ENCODE measurements around the gene SLC5A2.
A peak's percentile ranks its signal among the peaks of the same experiment; 100 is the strongest.

Gene SLC5A2

DNA sequence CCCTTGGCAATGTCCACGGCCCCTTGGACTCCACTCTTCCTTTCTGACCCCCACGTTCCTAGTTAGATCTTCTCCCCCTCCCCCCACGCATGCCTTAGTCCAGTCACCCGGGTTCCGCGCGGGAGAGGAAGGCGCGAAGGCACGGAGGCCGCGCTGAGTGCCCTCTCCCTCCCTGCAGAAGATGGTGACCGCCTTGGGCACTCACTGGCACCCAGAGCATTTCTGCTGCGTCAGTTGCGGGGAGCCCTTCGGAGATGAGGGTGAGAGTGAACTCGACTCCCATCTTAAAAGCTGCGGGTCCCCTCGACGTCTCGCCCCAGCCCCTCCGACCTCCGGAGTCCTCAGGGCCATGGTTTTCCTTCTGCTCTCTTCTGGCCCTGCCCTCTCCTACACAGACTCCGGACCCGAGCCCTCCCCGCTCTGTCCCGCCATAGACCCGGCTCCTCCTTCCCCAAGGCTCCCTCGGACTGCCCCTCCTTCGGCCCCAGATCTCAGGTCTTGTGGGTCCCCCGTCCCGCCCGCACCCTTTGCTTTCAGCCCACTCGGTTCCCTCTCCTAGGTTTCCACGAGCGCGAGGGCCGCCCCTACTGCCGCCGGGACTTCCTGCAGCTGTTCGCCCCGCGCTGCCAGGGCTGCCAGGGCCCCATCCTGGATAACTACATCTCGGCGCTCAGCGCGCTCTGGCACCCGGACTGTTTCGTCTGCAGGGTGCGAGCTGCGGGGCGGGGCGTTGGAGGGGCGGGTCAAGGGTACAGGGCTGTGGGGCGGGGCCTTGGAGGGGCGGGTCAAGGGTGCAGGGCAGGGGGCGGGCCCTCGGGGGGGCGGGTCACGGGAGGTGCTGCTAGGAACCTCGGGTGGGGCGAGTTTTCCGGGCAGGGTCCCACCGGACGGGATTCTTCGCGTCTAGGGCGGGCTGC lies 6.4 kb upstream of the SLC5A2 start:
- Histone ChIP-seq H4K20me1 (ENCODE audit: insufficient read depth, low read length) (no peaks in the 10 kb centered on the region), H3K9ac (ENCODE audit: low read length) (0 out of 2 replicates have a peak overlapping the region, but pooled peaks have one; percentile 16), H3K4me1 (ENCODE audit: low read length) (no peaks in the 10 kb centered on the region), H3K4me3 (ENCODE audit: low read length) (peak overlapping the region; percentile 63), H3F3A (ENCODE audit: insufficient read depth, low read length) (no peaks in the 10 kb centered on the region), H3K27me3 (replicated peaks; ENCODE audit: insufficient read depth, low read length) (peaks cover 30% of the 10 kb centered on the region), H2AFZ (ENCODE audit: low read length) (peak overlapping the region; percentile 81), H3K4me2 (ENCODE audit: low read depth, low read length) (peak overlapping the region; percentile 91), H3K9me3 (replicated peaks; ENCODE audit: insufficient read depth, low read length) (no peaks in the 10 kb centered on the region), H3K27ac (ENCODE audit: low read length) (no peak overlapping the region), H3K36me3 (replicated peaks; ENCODE audit: insufficient read depth, low read length) (no peaks in the 10 kb centered on the region), H3K79me2 (ENCODE audit: low read length) (no peaks in the 10 kb centered on the region), H3K9me2 (replicated peaks; ENCODE audit: insufficient read depth, low read length) (no peaks in the 10 kb centered on the region)
- TF ChIP-seq, protein P1, sequence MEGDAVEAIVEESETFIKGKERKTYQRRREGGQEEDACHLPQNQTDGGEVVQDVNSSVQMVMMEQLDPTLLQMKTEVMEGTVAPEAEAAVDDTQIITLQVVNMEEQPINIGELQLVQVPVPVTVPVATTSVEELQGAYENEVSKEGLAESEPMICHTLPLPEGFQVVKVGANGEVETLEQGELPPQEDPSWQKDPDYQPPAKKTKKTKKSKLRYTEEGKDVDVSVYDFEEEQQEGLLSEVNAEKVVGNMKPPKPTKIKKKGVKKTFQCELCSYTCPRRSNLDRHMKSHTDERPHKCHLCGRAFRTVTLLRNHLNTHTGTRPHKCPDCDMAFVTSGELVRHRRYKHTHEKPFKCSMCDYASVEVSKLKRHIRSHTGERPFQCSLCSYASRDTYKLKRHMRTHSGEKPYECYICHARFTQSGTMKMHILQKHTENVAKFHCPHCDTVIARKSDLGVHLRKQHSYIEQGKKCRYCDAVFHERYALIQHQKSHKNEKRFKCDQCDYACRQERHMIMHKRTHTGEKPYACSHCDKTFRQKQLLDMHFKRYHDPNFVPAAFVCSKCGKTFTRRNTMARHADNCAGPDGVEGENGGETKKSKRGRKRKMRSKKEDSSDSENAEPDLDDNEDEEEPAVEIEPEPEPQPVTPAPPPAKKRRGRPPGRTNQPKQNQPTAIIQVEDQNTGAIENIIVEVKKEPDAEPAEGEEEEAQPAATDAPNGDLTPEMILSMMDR (IDR thresholded peaks at IDR 0.05; ENCODE audit: low read length): no peak
- no peak for TF ChIP-seq EZH2 (optimal IDR thresholded peaks at IDR 0.05; ENCODE audit: low read depth, low read length)
- no peak for TF ChIP-seq EZH2phosphoT487 (IDR thresholded peaks at IDR 0.05; ENCODE audit: low read length)
- peak; percentile 59 for DNase-seq

DNA sequence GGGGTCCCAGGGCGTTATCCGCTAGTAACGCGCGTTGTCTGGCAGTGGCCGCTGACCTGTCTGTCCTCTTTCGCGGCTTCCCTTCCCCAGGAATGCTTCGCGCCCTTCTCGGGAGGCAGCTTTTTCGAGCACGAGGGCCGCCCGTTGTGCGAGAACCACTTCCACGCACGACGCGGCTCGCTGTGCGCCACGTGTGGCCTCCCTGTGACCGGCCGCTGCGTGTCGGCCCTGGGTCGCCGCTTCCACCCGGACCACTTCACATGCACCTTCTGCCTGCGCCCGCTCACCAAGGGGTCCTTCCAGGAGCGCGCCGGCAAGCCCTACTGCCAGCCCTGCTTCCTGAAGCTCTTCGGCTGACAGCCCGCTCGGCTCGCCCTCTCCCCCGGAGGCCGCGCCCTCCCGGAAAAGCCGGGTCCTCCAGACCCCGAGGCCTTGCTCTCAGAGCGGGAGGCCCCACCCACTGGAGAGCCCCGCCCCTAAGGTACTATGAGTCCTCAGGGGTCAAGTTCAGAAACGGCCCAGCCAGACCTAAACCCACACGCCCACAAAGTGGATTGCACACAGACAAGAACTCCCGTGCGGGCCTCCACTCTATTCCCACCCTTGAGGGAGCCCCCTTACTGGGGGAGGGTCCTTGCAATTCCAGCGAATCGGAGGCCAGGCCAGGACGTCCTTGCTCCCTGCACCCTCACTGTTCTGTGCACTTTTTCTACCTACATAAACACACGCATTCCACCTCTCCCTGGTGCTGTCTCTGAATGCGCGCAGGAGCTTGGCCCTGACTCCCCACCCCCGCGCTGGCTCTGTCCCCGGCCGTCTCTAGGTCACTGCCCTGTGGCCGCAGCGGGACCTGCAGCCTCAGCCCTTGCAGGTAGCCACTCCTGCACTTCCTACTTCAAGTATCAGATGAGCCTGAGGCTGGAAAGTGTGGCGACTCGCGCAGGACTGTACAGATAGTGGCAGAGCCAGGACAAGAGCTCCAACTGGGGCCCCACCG lies 5.4 kb upstream of the SLC5A2 start:
- DNase-seq: peak; percentile 17
- Histone ChIP-seq H3F3A (ENCODE audit: insufficient read depth, low read length) (no peaks in the 10 kb centered on the region), H3K79me2 (ENCODE audit: low read length) (no peaks in the 10 kb centered on the region), H3K9me3 (replicated peaks; ENCODE audit: insufficient read depth, low read length) (no peaks in the 10 kb centered on the region), H3K27me3 (replicated peaks; ENCODE audit: insufficient read depth, low read length) (peaks cover 34% of the 10 kb centered on the region), H4K20me1 (ENCODE audit: insufficient read depth, low read length) (no peaks in the 10 kb centered on the region), H3K27ac (ENCODE audit: low read length) (no peak overlapping the region), H3K36me3 (replicated peaks; ENCODE audit: insufficient read depth, low read length) (no peaks in the 10 kb centered on the region), H3K9me2 (replicated peaks; ENCODE audit: insufficient read depth, low read length) (no peaks in the 10 kb centered on the region), H3K9ac (ENCODE audit: low read length) (no peak overlapping the region), H3K4me2 (ENCODE audit: low read depth, low read length) (peak overlapping the region; percentile 91), H3K4me1 (ENCODE audit: low read length) (no peaks in the 10 kb centered on the region), H3K4me3 (ENCODE audit: low read length) (peak overlapping the region; percentile 63), H2AFZ (ENCODE audit: low read length) (peak overlapping the region; percentile 81)
- no peak for TF ChIP-seq EZH2phosphoT487 (IDR thresholded peaks at IDR 0.05; ENCODE audit: low read length)
- TF ChIP-seq, protein P1 (IDR thresholded peaks at IDR 0.05; ENCODE audit: low read length): no peak
- TF ChIP-seq EZH2 (optimal IDR thresholded peaks at IDR 0.05; ENCODE audit: low read depth, low read length): no peak

DNA sequence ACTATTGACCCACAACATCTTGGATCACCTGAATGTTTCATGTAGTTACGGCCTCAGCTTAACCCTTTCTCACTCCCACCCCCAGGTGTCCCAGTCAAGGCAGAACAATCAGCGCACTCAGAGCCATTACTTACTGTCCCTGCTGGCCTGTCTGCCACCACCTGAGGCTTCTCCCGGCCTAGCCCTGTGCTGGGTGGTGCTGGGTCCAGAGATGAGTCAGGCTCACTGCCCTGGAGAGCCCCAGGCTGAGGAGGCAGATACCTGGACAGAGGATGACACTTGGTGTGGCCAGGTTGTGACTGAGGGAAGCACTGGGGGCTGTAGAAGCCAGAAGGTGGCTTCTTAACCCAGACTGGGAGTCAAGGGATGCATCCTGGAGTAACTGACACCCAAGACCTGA lies 4.0 kb upstream of the SLC5A2 start:
- peaks cover 26% of the 10 kb centered on the region; the same call in 1 of the 2 replicates for H3K27me3 ChIP-seq (replicated peaks; ENCODE audit: insufficient read depth, low read length)
- H3K4me1 ChIP-seq (ENCODE audit: low read length): no peaks in the 10 kb centered on the region
- H3K4me3 ChIP-seq (ENCODE audit: low read length): no peak overlapping the region
- no peak overlapping the region for H3K9ac ChIP-seq (ENCODE audit: low read length)
- H2AFZ ChIP-seq (ENCODE audit: low read length): no peak overlapping the region
- no peaks in the 10 kb centered on the region for H3K9me2 ChIP-seq (replicated peaks; ENCODE audit: insufficient read depth, low read length)
- no peak overlapping the region for H3K27ac ChIP-seq (ENCODE audit: low read length)
- H4K20me1 ChIP-seq (ENCODE audit: insufficient read depth, low read length): no peaks in the 10 kb centered on the region
- no peaks in the 10 kb centered on the region for H3K79me2 ChIP-seq (ENCODE audit: low read length)
- DNase-seq: no peak
- no peaks in the 10 kb centered on the region for H3F3A ChIP-seq (ENCODE audit: insufficient read depth, low read length)
- no peaks in the 10 kb centered on the region for H3K36me3 ChIP-seq (replicated peaks; ENCODE audit: insufficient read depth, low read length)
- no peaks in the 10 kb centered on the region for H3K9me3 ChIP-seq (replicated peaks; ENCODE audit: insufficient read depth, low read length)
- TF ChIP-seq, protein P1 (IDR thresholded peaks at IDR 0.05; ENCODE audit: low read length): no peak
- TF ChIP-seq EZH2 (optimal IDR thresholded peaks at IDR 0.05; ENCODE audit: low read depth, low read length) (no peak), EZH2phosphoT487 (IDR thresholded peaks at IDR 0.05; ENCODE audit: low read length) (no peak)
- H3K4me2 ChIP-seq (ENCODE audit: low read depth, low read length): no peak overlapping the region
